Neuronal stem cell (in vitro differentiated cells): ENCODE measurements around the gene GIGYF2.
"Not testable (repeated sequence)": the region's sequence is repeated elsewhere in the genome, so short reads cannot be mapped to it uniquely, and the experiment has no call there.

ENCODE experiments used
- DNase-seq: peaks from one replicate; pipeline ENCODE4 v3.0.0-alpha.2; 2013; ENCODE audit warnings: low spot score
- H2AFZ ChIP-seq: one replicate; pipeline ENCODE4 v1.6.1; 2013; ENCODE audit warnings: mild to moderate bottlenecking, low read length, inconsistent platforms
- H2AK5ac ChIP-seq: 2 replicates; pipeline ENCODE4 v1.6.1; 2013; ENCODE audit warnings: low read depth, mild to moderate bottlenecking, inconsistent platforms, low read length, moderate library complexity, mixed read lengths
- H2BK120ac ChIP-seq: 2 replicates; pipeline ENCODE4 v1.6.1; 2013; ENCODE audit warnings: low read depth, mild to moderate bottlenecking, inconsistent platforms, low read length, moderate library complexity, mixed read lengths
- H2BK12ac ChIP-seq: one replicate; pipeline ENCODE4 v1.6.1; 2013; ENCODE audit warnings: low read length, inconsistent platforms
- H2BK15ac ChIP-seq: 2 replicates; pipeline ENCODE4 v1.6.1; 2013; ENCODE audit warnings: mild to moderate bottlenecking, low read length, inconsistent platforms, mixed read lengths
- H2BK5ac ChIP-seq: one replicate; pipeline ENCODE4 v1.6.1; 2013; ENCODE audit warnings: inconsistent platforms, mild to moderate bottlenecking, low read length, moderate library complexity
- H3K14ac ChIP-seq: one replicate; pipeline ENCODE4 v1.6.1; 2013; ENCODE audit warnings: low read length, inconsistent platforms
- H3K18ac ChIP-seq: 2 replicates; pipeline ENCODE4 v1.6.1; 2013; ENCODE audit warnings: low read length, inconsistent platforms
- H3K23ac ChIP-seq: 2 replicates; pipeline ENCODE4 v1.6.1; 2013; ENCODE audit warnings: low read depth, mild to moderate bottlenecking, mixed read lengths, low read length, inconsistent platforms; ENCODE audit not compliant: poor library complexity
- H3K27ac ChIP-seq: replicated peaks from 3 replicates; pipeline ENCODE4 v1.5.1; 2013; ENCODE audit warnings: low read length, inconsistent platforms
- H3K27me3 ChIP-seq, 3 experiments: 2 replicates each; pipeline ENCODE4 v1.6.1; 2013; ENCODE audit warnings: low read length in 3 of 3, mild to moderate bottlenecking in 2 of 3, inconsistent platforms in 1 of 3, low read depth in 1 of 3, mixed read lengths in 1 of 3, moderate library complexity in 1 of 3; ENCODE audit not compliant: control insufficient read depth in 3 of 3, insufficient read depth in 3 of 3
- H3K36me3 ChIP-seq, 2 donors: replicated peaks in 1 of 2; 2 replicates each; pipeline ENCODE4 v1.6.1; 2013; ENCODE audit warnings: low read length in 2 of 2; ENCODE audit not compliant: control insufficient read depth in 2 of 2, insufficient read depth in 2 of 2
- H3K4ac ChIP-seq: 2 replicates; pipeline ENCODE4 v1.6.1; 2013; ENCODE audit warnings: inconsistent platforms, mild to moderate bottlenecking, low read length, moderate library complexity
- H3K4me1 ChIP-seq, 2 donors: 1 replicate in 1 of 2; 2 replicates in 1 of 2; pipeline ENCODE4 v1.6.1; 2013; ENCODE audit warnings: low read length in 2 of 2, low read depth in 1 of 2; ENCODE audit not compliant: control insufficient read depth in 2 of 2, insufficient read depth in 1 of 2
- H3K4me2 ChIP-seq: one replicate; pipeline ENCODE4 v1.6.1; 2013; ENCODE audit warnings: mild to moderate bottlenecking, low read length, inconsistent platforms; ENCODE audit not compliant: insufficient read depth, poor library complexity, severe bottlenecking
- H3K4me3 ChIP-seq, 2 donors: 2 replicates each; pipeline ENCODE4 v1.5.1; 2013; ENCODE audit warnings: low read length in 2 of 2, mild to moderate bottlenecking in 2 of 2, inconsistent platforms in 1 of 2, moderate library complexity in 1 of 2
- H3K79me1 ChIP-seq: one replicate; pipeline ENCODE4 v1.6.1; 2013; ENCODE audit warnings: low read depth, mild to moderate bottlenecking, inconsistent platforms, low read length, moderate library complexity
- H3K9ac ChIP-seq: one replicate; pipeline ENCODE4 v1.6.1; 2013; ENCODE audit warnings: mild to moderate bottlenecking, low read depth, low read length, inconsistent platforms; ENCODE audit not compliant: poor library complexity
- H3K9me3 ChIP-seq, 2 donors: replicated peaks in 1 of 2; 2 replicates each; pipeline versions ENCODE3 to v1.6.1; 2013; ENCODE audit warnings: low read length in 2 of 2, mild to moderate bottlenecking in 2 of 2, inconsistent platforms in 1 of 2, low read depth in 1 of 2, mixed read lengths in 1 of 2, moderate library complexity in 1 of 2; ENCODE audit not compliant: control insufficient read depth in 2 of 2, insufficient read depth in 1 of 2
- H4K8ac ChIP-seq: one replicate; pipeline ENCODE4 v1.6.1; 2013; ENCODE audit warnings: low read depth, mild to moderate bottlenecking, inconsistent platforms, low read length, moderate library complexity
- H4K91ac ChIP-seq: one replicate; pipeline ENCODE4 v1.6.1; 2013; ENCODE audit warnings: low read length, low read depth, mild to moderate bottlenecking, inconsistent platforms; ENCODE audit not compliant: poor library complexity
- WGBS, 2 donors: extraction: QIAGEN DNeasy Blood & Tissue Kit; methylation state at CpG; one replicate each; pipeline ENCODE4 v1.1.7; 2013; ENCODE audit warnings: missing lambda C conversion rate in 2 of 2, mixed read lengths in 1 of 2; ENCODE audit not compliant: insufficient read length in 2 of 2, insufficient replicate concordance in 1 of 2; ENCODE audit errors: extremely low coverage in 2 of 2; 5-methylcytosine and 5-hydroxymethylcytosine counted together

Gene GIGYF2

DNA sequence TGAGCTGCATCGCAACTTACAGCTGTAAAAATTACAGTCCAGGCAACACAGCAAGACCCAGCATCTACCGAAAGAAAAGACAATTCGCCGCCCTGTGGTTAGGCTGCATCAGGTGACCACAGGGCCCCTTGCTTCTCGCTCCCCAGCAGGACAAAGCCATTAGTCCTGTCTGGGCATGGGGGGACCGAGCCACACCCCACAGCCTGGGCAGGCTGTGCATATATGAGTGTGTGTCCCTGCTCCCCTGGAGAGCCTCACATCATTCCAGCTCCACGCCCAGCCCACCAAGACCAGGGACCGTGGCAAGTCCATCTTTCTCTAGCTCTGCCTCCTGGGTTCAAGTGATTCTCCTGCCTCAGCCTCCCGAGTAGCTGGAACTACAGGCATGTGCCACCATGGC, 206.9 kb downstream of the GIGYF2 start:
- H2BK15ac ChIP-seq = no peak overlapping the region
- H3K36me3 ChIP-seq = no peaks in the 10 kb centered on the region
- H2AK5ac ChIP-seq = no peak overlapping the region
- no peak overlapping the region for H3K4me2 ChIP-seq
- no peak overlapping the region for H3K23ac ChIP-seq
- H3K14ac ChIP-seq = no peak overlapping the region
- no peak overlapping the region for H3K27ac ChIP-seq
- no peaks in the 10 kb centered on the region for H3K79me1 ChIP-seq
- H3K4me1 ChIP-seq = peaks cover 17 to 22% of the 10 kb centered on the region in 2 donors
- no peak overlapping the region for H2AFZ ChIP-seq
- H3K9ac ChIP-seq = no peak overlapping the region
- H4K91ac ChIP-seq = no peak overlapping the region
- H3K4me3 ChIP-seq = no peak overlapping the region
- H3K9me3 ChIP-seq = peaks cover 0 to 4% of the 10 kb centered on the region in 2 donors
- H3K4ac ChIP-seq = no peak overlapping the region
- H2BK5ac ChIP-seq = no peak overlapping the region
- H2BK12ac ChIP-seq = no peak overlapping the region
- H2BK120ac ChIP-seq = no peak overlapping the region
- WGBS, 2 donors = no CpG with 5 or more reads among the region's 9 CpGs
- H3K27me3 ChIP-seq = peaks cover 0 to 5% (median 0%) of the 10 kb centered on the region in 3 experiments
- H4K8ac ChIP-seq = no peak overlapping the region
- H3K18ac ChIP-seq = peak overlapping the region; percentile 49
- no peak for DNase-seq

DNA sequence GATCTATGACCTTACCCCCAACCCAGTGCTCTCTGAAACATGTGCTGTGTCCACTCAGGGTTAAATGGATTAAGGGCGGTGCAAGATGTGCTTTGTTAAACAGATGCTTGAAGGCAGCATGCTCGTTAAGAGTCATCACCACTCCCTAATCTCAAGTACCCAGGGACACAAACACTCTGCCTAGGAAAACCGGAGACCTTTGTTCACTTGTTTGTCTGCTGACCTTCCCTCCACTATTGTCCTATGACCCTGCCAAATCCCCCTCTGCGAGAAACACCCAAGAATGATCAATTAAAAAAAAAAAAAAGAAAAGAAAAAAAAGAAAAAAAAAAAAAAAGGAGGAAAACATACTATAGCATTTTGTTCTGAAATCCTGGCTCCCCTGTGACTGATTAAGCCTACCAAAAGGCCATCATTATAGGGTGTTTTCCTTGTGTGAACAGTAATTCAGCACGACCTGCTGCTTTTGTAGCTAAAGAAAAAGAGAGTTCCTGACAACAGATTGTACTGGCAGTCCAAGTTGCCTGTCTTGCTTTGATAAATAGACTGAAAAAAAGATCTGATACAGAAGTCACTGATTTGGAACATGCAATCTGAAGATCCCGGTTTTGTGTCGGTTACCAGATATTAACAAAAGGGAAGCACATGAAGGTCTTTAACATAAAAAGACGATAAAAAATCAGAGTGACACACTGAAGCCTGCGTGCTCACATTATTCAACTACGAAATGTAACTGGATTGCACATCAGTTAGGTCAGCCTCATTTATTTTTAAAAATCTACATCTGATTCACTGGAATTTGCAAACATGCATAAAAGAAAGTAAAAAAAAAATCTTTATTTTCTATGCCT, 210.0 kb downstream of the GIGYF2 start:
- not testable (repeated sequence) for H2BK12ac ChIP-seq, H2BK120ac ChIP-seq, H3K4me1 ChIP-seq, H2BK15ac ChIP-seq, H2AK5ac ChIP-seq, H3K18ac ChIP-seq, H3K4ac ChIP-seq, H3K4me3 ChIP-seq, H2BK5ac ChIP-seq, H2AFZ ChIP-seq, H3K36me3 ChIP-seq, H3K4me2 ChIP-seq, H3K9ac ChIP-seq, H4K8ac ChIP-seq, H3K27me3 ChIP-seq, H3K79me1 ChIP-seq, H3K14ac ChIP-seq, H3K23ac ChIP-seq, H4K91ac ChIP-seq
- WGBS, 2 donors = no CpG with 5 or more reads among the region's 10 CpGs
- Histone ChIP-seq H3K27ac (peak overlapping the region; percentile 74), H3K9me3 (peaks cover 4 to 10% of the 10 kb centered on the region in 2 donors)
- peak; percentile 66 for DNase-seq

DNA sequence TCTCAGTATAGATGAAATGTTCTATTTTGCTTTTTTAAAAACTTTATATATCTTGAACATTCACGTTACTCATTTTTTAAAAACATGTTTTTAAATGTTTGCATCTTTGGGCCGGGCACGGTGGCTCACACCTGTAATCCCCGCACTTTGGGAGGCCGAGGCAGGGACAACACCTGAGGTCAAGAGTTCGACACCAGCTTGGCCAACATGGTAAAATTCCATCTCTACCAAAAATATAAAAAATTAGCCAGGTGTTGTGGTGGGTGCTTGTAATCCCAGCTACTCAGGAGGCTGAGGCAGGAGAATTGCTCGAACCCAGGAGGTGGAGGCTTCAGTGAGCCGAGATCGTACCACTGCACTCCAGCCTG, 210.6 kb downstream of the GIGYF2 start:
- H2BK5ac ChIP-seq, H3K79me1 ChIP-seq, H3K27me3 ChIP-seq, DNase-seq, H3K4me3 ChIP-seq, H2BK15ac ChIP-seq, H3K27ac ChIP-seq, H3K36me3 ChIP-seq, H3K9ac ChIP-seq, H3K14ac ChIP-seq, H2BK120ac ChIP-seq, H4K8ac ChIP-seq, H4K91ac ChIP-seq, H2BK12ac ChIP-seq, H3K18ac ChIP-seq, H3K4me1 ChIP-seq, H2AK5ac ChIP-seq, H3K23ac ChIP-seq, H2AFZ ChIP-seq, H3K4me2 ChIP-seq, H3K4ac ChIP-seq: not testable (repeated sequence)
- no CpG with 5 or more reads among the region's 9 CpGs for WGBS, 2 donors
- H3K9me3 ChIP-seq = peaks cover 4 to 10% of the 10 kb centered on the region in 2 donors

DNA sequence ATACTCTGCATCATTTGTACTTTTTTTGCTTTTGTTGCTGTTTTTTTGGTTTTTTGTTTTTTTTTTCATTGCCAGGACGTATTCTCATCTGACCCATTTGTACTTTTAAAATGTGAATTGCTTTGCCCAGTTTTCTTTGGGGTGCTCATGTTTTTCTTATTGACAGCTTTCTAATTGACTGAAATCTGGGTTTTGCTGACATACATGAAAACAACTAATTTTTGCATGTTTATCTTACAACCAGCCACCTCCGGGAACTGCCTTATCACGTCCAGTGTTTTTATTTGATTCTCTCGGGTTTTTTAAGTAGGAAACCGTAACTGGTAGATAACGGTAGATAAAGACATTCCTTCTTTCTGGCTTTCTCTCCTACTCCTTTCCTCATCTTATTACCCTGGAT, 211.6 kb downstream of the GIGYF2 start:
- Histone ChIP-seq H3K36me3 (no peaks in the 10 kb centered on the region), H2BK5ac (no peak overlapping the region), H2BK15ac (no peak overlapping the region), H2AK5ac (no peak overlapping the region), H3K27me3 (no peaks in the 10 kb centered on the region), H2AFZ (no peak overlapping the region), H2BK12ac (no peak overlapping the region), H3K14ac (no peak overlapping the region), H4K8ac (no peak overlapping the region), H2BK120ac (no peak overlapping the region), H4K91ac (no peak overlapping the region), H3K9ac (no peak overlapping the region), H3K9me3 (peaks cover 4 to 10% of the 10 kb centered on the region in 2 donors), H3K4me2 (no peak overlapping the region), H3K18ac (no peak overlapping the region), H3K4me1 (peaks cover 0 to 4% of the 10 kb centered on the region in 2 donors), H3K79me1 (no peaks in the 10 kb centered on the region), H3K27ac (no peak overlapping the region), H3K4ac (no peak overlapping the region), H3K23ac (no peak overlapping the region), H3K4me3 (no peak overlapping the region)
- WGBS, 2 donors = no CpG with 5 or more reads among the region's 6 CpGs
- DNase-seq = no peak
